Stimulated activated naive B cell treated with anti-CD40 and anti-IgM and Interleukin-4, amounts not matched to agents 10 μg/mL and 1 μg/mL and 100 μg/mL, for 72 hours (primary cell): ENCODE results near the gene PCDHA6.
A peak's percentile ranks its signal among the peaks of the same experiment; 100 is the strongest.
"Not testable (repeated sequence)": the region's sequence is repeated elsewhere in the genome, so short reads cannot be mapped to it uniquely, and the experiment has no call there.

Experiments used
- ATAC-seq, 2 donors: fragments of 150-1000 bp; cut with Tn5 transposase; replicated peaks; 2 replicates each; pipeline ENCODE4 v1.10.0; 2021; ENCODE audit warnings: moderate library complexity in 1 of 2
- DNase-seq: peaks from one replicate; pipeline ENCODE4 v3.0.0; 2021
- H3K27ac Mint-ChIP-seq: one replicate; pipeline ENCODE4 v1.8.0; 2022; ENCODE audit warnings: mild to moderate bottlenecking, mixed read lengths
- H3K27me3 Mint-ChIP-seq, 2 donors: one replicate each; pipeline ENCODE4 v1.8.0; 2022; ENCODE audit warnings: mixed read lengths in 2 of 2
- H3K36me3 Mint-ChIP-seq, 2 donors: one replicate each; pipeline ENCODE4 v1.8.0; 2022; ENCODE audit warnings: mixed read lengths in 2 of 2, mild to moderate bottlenecking in 1 of 2
- H3K4me1 Mint-ChIP-seq, 2 donors: one replicate each; pipeline ENCODE4 v1.8.0; 2022; ENCODE audit warnings: mixed read lengths in 2 of 2, mild to moderate bottlenecking in 1 of 2
- H3K4me3 Mint-ChIP-seq, 2 donors: one replicate each; pipeline ENCODE4 v1.8.0; 2022; ENCODE audit warnings: mild to moderate bottlenecking in 2 of 2, mixed read lengths in 2 of 2, moderate library complexity in 1 of 2
- H3K9me3 Mint-ChIP-seq, 2 donors: one replicate each; pipeline ENCODE4 v1.8.0; 2022; ENCODE audit warnings: mixed read lengths in 2 of 2, mild to moderate bottlenecking in 1 of 2

PCDHA6 gene

GRCh38 chr5:140801494-140801841 lies 26.3 kb upstream of the PCDHA6 start:
- Mint-ChIP-seq H3K36me3 (peaks cover 0 to 2% of the 10 kb centered on the region in 2 donors), H3K27ac (no peak overlapping the region), H3K9me3 (peaks cover 8 to 9% of the 10 kb centered on the region in 2 donors), H3K4me3 (no peak overlapping the region), H3K27me3 (peaks cover 19 to 24% of the 10 kb centered on the region in 2 donors), H3K4me1 (no peaks in the 10 kb centered on the region)
- ATAC-seq (no peak), DNase-seq (no peak)

GRCh38 chr5:140802381-140802780 lies 25.4 kb upstream of the PCDHA6 start:
- H3K36me3 Mint-ChIP-seq, H3K4me1 Mint-ChIP-seq, H3K27ac Mint-ChIP-seq, ATAC-seq, H3K4me3 Mint-ChIP-seq, DNase-seq: not testable (repeated sequence)
- H3K9me3 Mint-ChIP-seq = peaks cover 9 to 10% of the 10 kb centered on the region in 2 donors
- peaks cover 23 to 31% of the 10 kb centered on the region in 2 donors for H3K27me3 Mint-ChIP-seq

GRCh38 chr5:140802781-140803271 lies 24.9 kb upstream of the PCDHA6 start:
- no peak overlapping the region for H3K4me3 Mint-ChIP-seq
- ATAC-seq (no peak), DNase-seq (no peak)
- H3K4me1 Mint-ChIP-seq = no peaks in the 10 kb centered on the region
- peak overlapping the region; percentile 25 for H3K27ac Mint-ChIP-seq
- H3K36me3 Mint-ChIP-seq = peaks cover 0 to 2% of the 10 kb centered on the region in 2 donors
- H3K9me3 Mint-ChIP-seq = peaks cover 9 to 10% of the 10 kb centered on the region in 2 donors
- H3K27me3 Mint-ChIP-seq = peaks cover 23 to 36% of the 10 kb centered on the region in 2 donors

GRCh38 chr5:140806834-140807775 lies 20.7 kb upstream of the PCDHA6 start, which contains the start of gene PCDHA4:
Gene PCDHA4 (plus strand): TSS chr5:140807068.
- H3K4me3 Mint-ChIP-seq = peak within 1 kb of the TSS in 1 of 2 donors; percentile 10
- DNase-seq (no peak), ATAC-seq (no peak)
- H3K27me3 Mint-ChIP-seq = peaks cover 18 to 36% of the 10 kb centered on the region in 2 donors
- H3K27ac Mint-ChIP-seq = no peak within 1 kb of the TSS
- no peaks in the 10 kb centered on the region for H3K4me1 Mint-ChIP-seq
- peaks cover 15 to 21% of the 10 kb centered on the region in 2 donors for H3K9me3 Mint-ChIP-seq
- H3K36me3 Mint-ChIP-seq = peaks cover 2 to 3% of the 10 kb centered on the region in 2 donors

GRCh38 chr5:140808241-140808888 lies 19.4 kb upstream of the PCDHA6 start:
- H3K27ac Mint-ChIP-seq, DNase-seq, ATAC-seq, H3K36me3 Mint-ChIP-seq, H3K4me3 Mint-ChIP-seq, H3K4me1 Mint-ChIP-seq: not testable (repeated sequence)
- H3K9me3 Mint-ChIP-seq = peaks cover 23% of the 10 kb centered on the region in 2 donors
- peaks cover 28 to 36% of the 10 kb centered on the region in 2 donors for H3K27me3 Mint-ChIP-seq

- Mint-ChIP-seq H3K27me3 (peaks cover 26 to 33% of the 10 kb centered on the region in 2 donors), H3K9me3 (peaks cover 22 to 23% of the 10 kb centered on the region in 2 donors), H3K27ac (no peak overlapping the region), H3K4me1 (no peaks in the 10 kb centered on the region), H3K4me3 (no peak overlapping the region), H3K36me3 (peaks cover 2 to 3% of the 10 kb centered on the region in 2 donors)
- no peak for ATAC-seq
- no peak for DNase-seq
These were observed 18.9 kb upstream of the PCDHA6 start for GRCh38 chr5:140808889-140809291.

GRCh38 chr5:140821375-140822280 lies 6.1 kb upstream of the PCDHA6 start, which contains the start of gene PCDHA5:
Gene PCDHA5 (plus strand): TSS chr5:140821613.
- Mint-ChIP-seq H3K9me3 (peaks cover 4 to 8% of the 10 kb centered on the region in 2 donors), H3K4me3 (no peak within 1 kb of the TSS), H3K27ac (no peak within 1 kb of the TSS), H3K27me3 (peaks cover 10 to 20% of the 10 kb centered on the region in 2 donors), H3K36me3 (peaks cover 0 to 4% of the 10 kb centered on the region in 2 donors), H3K4me1 (no peaks in the 10 kb centered on the region)
- DNase-seq = no peak
- no peak for ATAC-seq

- Mint-ChIP-seq H3K27me3 (peaks cover 16 to 24% of the 10 kb centered on the region in 2 donors), H3K4me3 (no peak overlapping the region), H3K36me3 (peaks cover 2 to 4% of the 10 kb centered on the region in 2 donors), H3K4me1 (no peaks in the 10 kb centered on the region), H3K9me3 (peaks cover 6 to 11% of the 10 kb centered on the region in 2 donors), H3K27ac (no peak overlapping the region)
- ATAC-seq (no peak), DNase-seq (no peak)
These were observed 5.5 kb upstream of the PCDHA6 start for GRCh38 chr5:140822281-140822629.

- not testable (repeated sequence) for H3K4me3 Mint-ChIP-seq, ATAC-seq, H3K27ac Mint-ChIP-seq, DNase-seq, H3K4me1 Mint-ChIP-seq, H3K36me3 Mint-ChIP-seq
- peaks cover 20 to 27% of the 10 kb centered on the region in 2 donors for H3K27me3 Mint-ChIP-seq
- H3K9me3 Mint-ChIP-seq = peaks cover 6 to 11% of the 10 kb centered on the region in 2 donors
These were observed 4.8 kb upstream of the PCDHA6 start for GRCh38 chr5:140822969-140823368.

GRCh38 chr5:140823475-140823874 lies 4.3 kb upstream of the PCDHA6 start:
- ATAC-seq (no peak), DNase-seq (no peak)
- Mint-ChIP-seq H3K4me1 (no peaks in the 10 kb centered on the region), H3K4me3 (no peak overlapping the region), H3K27me3 (peaks cover 25 to 30% of the 10 kb centered on the region in 2 donors), H3K9me3 (peaks cover 7 to 11% of the 10 kb centered on the region in 2 donors), H3K36me3 (peaks cover 2 to 6% of the 10 kb centered on the region in 2 donors), H3K27ac (no peak overlapping the region)

- H3K36me3 Mint-ChIP-seq = peaks cover 5% of the 10 kb centered on the region in 2 donors
- peaks cover 12% of the 10 kb centered on the region in 2 donors for H3K9me3 Mint-ChIP-seq
- H3K4me1 Mint-ChIP-seq = no peaks in the 10 kb centered on the region
- H3K27ac Mint-ChIP-seq = peak overlapping the region; percentile 56
- DNase-seq = no peak
- no peak for ATAC-seq
- no peak overlapping the region for H3K4me3 Mint-ChIP-seq
- peaks cover 30 to 46% of the 10 kb centered on the region in 2 donors for H3K27me3 Mint-ChIP-seq
These were observed 590 bp downstream of the PCDHA6 start for GRCh38 chr5:140828362-140828737.

- not testable (repeated sequence) for H3K27ac Mint-ChIP-seq, H3K4me3 Mint-ChIP-seq, ATAC-seq, H3K4me1 Mint-ChIP-seq, DNase-seq, H3K36me3 Mint-ChIP-seq
- Mint-ChIP-seq H3K27me3 (peaks cover 35 to 58% of the 10 kb centered on the region in 2 donors), H3K9me3 (peaks cover 16 to 17% of the 10 kb centered on the region in 2 donors)
These were observed 2.0 kb downstream of the PCDHA6 start for GRCh38 chr5:140829511-140830501.

- Mint-ChIP-seq H3K9me3 (peaks cover 16 to 17% of the 10 kb centered on the region in 2 donors), H3K4me1 (no peaks in the 10 kb centered on the region), H3K36me3 (peaks cover 2 to 11% of the 10 kb centered on the region in 2 donors), H3K27me3 (peaks cover 16 to 35% of the 10 kb centered on the region in 2 donors), H3K27ac (peak within 1 kb of the TSS; percentile 73), H3K4me3 (no peak within 1 kb of the TSS)
- DNase-seq = no peak
- ATAC-seq = no peak
These were observed 6.2 kb downstream of the PCDHA6 start, which contains the start of gene PCDHA7 for GRCh38 chr5:140833993-140834392. Gene PCDHA7 (plus strand): TSS chr5:140834269. CDS start chr5:140834384, 115 bp downstream.
